Measurements from ENCODE around the gene MAP7D3. TPM values are rescaled to one million over a fixed set of nuclear protein-coding genes. Genes with fewer than 3 reads are reported as not detected.
"Not testable (repeated sequence)": the region's sequence is repeated elsewhere in the genome, so short reads cannot be mapped to it uniquely, and the experiment has no call there.

MAP7D3 gene
- total and polyA plus RNA-seq, 2 of the 4 experiments (the other 2 are of a cell fraction), result 10.0 to 23.8 TPM

- POLR2A ChIA-PET (ENCODE audit: unreplicated experiment); CTCF ChIA-PET; H3K18ac ChIP-seq (ENCODE audit: low read depth, low read length): not testable (repeated sequence)
Measured at GRCh38 chrX:136300721-136301120, 49.5 kb upstream of the MAP7D3 start, which contains the start of gene ADGRG4. TSS of gene ADGRG4 (plus strand) at chrX:136300963. CDS start at chrX:136308778, 7,815 bp downstream.

More at GRCh38 chrX:136300721-136301120, 49.5 kb upstream of the MAP7D3 start, which contains the start of gene ADGRG4:
- H2BK15ac ChIP-seq (ENCODE audit: low read depth, low read length); H4K8ac ChIP-seq (ENCODE audit: low read depth in 2 of 2, low read length in 2 of 2); H2AK9ac ChIP-seq (replicated peaks; ENCODE audit: low read depth, low read length, poor library complexity); H3K36me3 ChIP-seq (ENCODE audit: control insufficient read depth, insufficient read depth, low read length); BruUV-seq (replicated peaks); H3K27ac ChIP-seq (ENCODE audit: insufficient read depth, low read length); H3K9ac ChIP-seq (ENCODE audit: low read depth, low read length); H2AFZ ChIP-seq (replicated peaks; ENCODE audit: low read length, poor library complexity); H3K4me1 ChIP-seq (ENCODE audit: control insufficient read depth, insufficient read depth, low read length); H3K9me1 ChIP-seq (ENCODE audit: insufficient read depth, low read length); H3K4me3 ChIP-seq (ENCODE audit: insufficient read depth, low read depth, low read length); H3K4me2 ChIP-seq (ENCODE audit: low read depth, low read length); in situ Hi-C loops (cut with MboI; ENCODE audit: low sequenced_read_pairs); dilution Hi-C loops (cut with HindIII; ENCODE audit: low sequenced_read_pairs, unreplicated experiment); intact Hi-C loops (cut with micrococcal nuclease); ATAC-seq (ENCODE audit: low read depth); H2BK5ac ChIP-seq (ENCODE audit: low read depth, low read length, poor library complexity, severe bottlenecking); H4K5ac ChIP-seq (ENCODE audit: low read depth, low read length); H3K23ac ChIP-seq (ENCODE audit: low read depth, low read length); H3K9me3 ChIP-seq (ENCODE audit: control insufficient read depth, insufficient read depth, low read length); DNase-seq; H3K27me3 ChIP-seq (ENCODE audit: control insufficient read depth, insufficient read depth, low read length); H2BK120ac ChIP-seq (ENCODE audit: low read depth, low read length); H2AK5ac ChIP-seq (ENCODE audit: low read depth, low read length); H3K4ac ChIP-seq (ENCODE audit: low read depth, low read length); H2BK20ac ChIP-seq (ENCODE audit: low read depth, low read length); H3K56ac ChIP-seq (ENCODE audit: extremely low read depth, insufficient read depth, low read length); H3K79me1 ChIP-seq (ENCODE audit: low read depth in 1 of 2, low read length in 2 of 2); H4K91ac ChIP-seq (ENCODE audit: insufficient read depth, low read depth, low read length); H3K14ac ChIP-seq (replicated peaks; ENCODE audit: low read depth, low read length); H4K20me1 ChIP-seq (ENCODE audit: insufficient read depth, low read length): not testable (repeated sequence)
- no CpG with 5 or more reads among the region's 4 CpGs for WGBS, 2 experiments (ENCODE audit: extremely low coverage in 2 of 2, insufficient read length in 1 of 2)
